GM21447 (cell line): ENCODE results near the gene PAK6.

ENCODE experiments used
- ATAC-seq: cut with Tn5 transposase; IDR thresholded peaks from one replicate; pipeline ENCODE4 v1.9.1; 2021; ENCODE audit not compliant: unreplicated experiment

PAK6 gene

GRCh38 chr15:40241269-40242212 is 2.7 kb downstream of the PAK6 start:
- ATAC-seq = no peak

GRCh38 chr15:40242213-40242599 is 3.3 kb downstream of the PAK6 start:
- no peak for ATAC-seq

GRCh38 chr15:40242601-40243000 is 3.7 kb downstream of the PAK6 start:
- ATAC-seq = no peak

- ATAC-seq = no peak
Measured at GRCh38 chr15:40243126-40243810, 4.4 kb downstream of the PAK6 start.

- no peak for ATAC-seq
Measured at GRCh38 chr15:40244961-40245523, 6.2 kb downstream of the PAK6 start.

GRCh38 chr15:40245666-40246450 is 7.0 kb downstream of the PAK6 start:
- no peak for ATAC-seq

- ATAC-seq = no peak
Measured at GRCh38 chr15:40246496-40247280, 7.8 kb downstream of the PAK6 start.

- ATAC-seq = no peak
Measured at GRCh38 chr15:40247406-40247971, 8.6 kb downstream of the PAK6 start.

- ATAC-seq = no peak
Measured at GRCh38 chr15:40248006-40248783, 9.3 kb downstream of the PAK6 start.

GRCh38 chr15:40249477-40250303 is 10.8 kb downstream of the PAK6 start:
- no peak for ATAC-seq

GRCh38 chr15:40250304-40250656 is 11.4 kb downstream of the PAK6 start:
- ATAC-seq = no peak

- no peak for ATAC-seq
Measured at GRCh38 chr15:40250771-40251483, 12.1 kb downstream of the PAK6 start.

- ATAC-seq = no peak
Measured at GRCh38 chr15:40251486-40252140, 12.8 kb downstream of the PAK6 start.

- no peak for ATAC-seq
Measured at GRCh38 chr15:40252141-40252437, 13.2 kb downstream of the PAK6 start.

GRCh38 chr15:40252438-40253166 is 13.7 kb downstream of the PAK6 start:
- no peak for ATAC-seq

- no peak for ATAC-seq
Measured at GRCh38 chr15:40253167-40253790, 14.4 kb downstream of the PAK6 start.
